Measurements from ENCODE around the gene POLR3H.

DNA sequence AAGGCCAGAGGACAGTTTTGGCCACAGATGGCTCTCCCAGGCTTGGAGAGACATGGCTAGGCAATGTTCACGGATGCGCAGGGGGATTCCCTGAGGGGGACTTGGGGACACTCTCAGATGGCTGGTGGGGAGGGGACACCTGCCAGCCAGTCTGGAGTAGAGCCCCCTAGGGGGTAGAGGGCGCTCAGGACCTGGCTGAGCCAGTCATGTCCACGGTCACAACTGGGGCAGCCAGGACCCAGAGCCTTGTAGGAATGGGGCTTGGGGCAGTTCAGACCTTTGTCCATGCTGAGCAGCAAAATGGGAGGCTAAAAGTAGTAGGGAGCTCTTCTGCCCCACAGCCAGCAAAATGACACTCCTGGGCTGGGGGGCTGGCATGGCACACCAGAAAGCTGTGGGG lies 18.2 kb upstream of the POLR3H start:
- TF ChIP-seq, protein P1, sequence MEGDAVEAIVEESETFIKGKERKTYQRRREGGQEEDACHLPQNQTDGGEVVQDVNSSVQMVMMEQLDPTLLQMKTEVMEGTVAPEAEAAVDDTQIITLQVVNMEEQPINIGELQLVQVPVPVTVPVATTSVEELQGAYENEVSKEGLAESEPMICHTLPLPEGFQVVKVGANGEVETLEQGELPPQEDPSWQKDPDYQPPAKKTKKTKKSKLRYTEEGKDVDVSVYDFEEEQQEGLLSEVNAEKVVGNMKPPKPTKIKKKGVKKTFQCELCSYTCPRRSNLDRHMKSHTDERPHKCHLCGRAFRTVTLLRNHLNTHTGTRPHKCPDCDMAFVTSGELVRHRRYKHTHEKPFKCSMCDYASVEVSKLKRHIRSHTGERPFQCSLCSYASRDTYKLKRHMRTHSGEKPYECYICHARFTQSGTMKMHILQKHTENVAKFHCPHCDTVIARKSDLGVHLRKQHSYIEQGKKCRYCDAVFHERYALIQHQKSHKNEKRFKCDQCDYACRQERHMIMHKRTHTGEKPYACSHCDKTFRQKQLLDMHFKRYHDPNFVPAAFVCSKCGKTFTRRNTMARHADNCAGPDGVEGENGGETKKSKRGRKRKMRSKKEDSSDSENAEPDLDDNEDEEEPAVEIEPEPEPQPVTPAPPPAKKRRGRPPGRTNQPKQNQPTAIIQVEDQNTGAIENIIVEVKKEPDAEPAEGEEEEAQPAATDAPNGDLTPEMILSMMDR (IDR thresholded peaks at IDR 0.05): no peak
- no peak for TF ChIP-seq POLR2AphosphoS5 (IDR thresholded peaks at IDR 0.05)
